CD4-positive, alpha-beta T cell (primary cell): ENCODE data around the gene COG5. TPM values are rescaled to one million over a fixed set of nuclear protein-coding genes. Genes with fewer than 3 reads are reported as not detected.

Experiments used
- ATAC-seq: fragments of 200-7000 bp; cut with Tn5 transposase; one replicate; pipeline ENCODE4 v1.10.0; 2022; ENCODE audit warnings: mild to moderate bottlenecking; ENCODE audit not compliant: poor library complexity
- CTCF ChIA-PET: fragments of 350-600 bp; sonication (Branson Sonifier 250); formaldehyde crosslinking; loops from one replicate; lab custom pipeline; 2021; ENCODE audit warnings: antibody characterized with exemption, inconsistent platforms; lab: Charles Lee
- POLR2A ChIA-PET: fragments of 350-600 bp; sonication (Branson Sonifier 250); formaldehyde crosslinking; loops from one replicate; lab custom pipeline; 2021; ENCODE audit warnings: antibody characterized with exemption, inconsistent platforms; lab: Charles Lee
- DNase-seq, 14 experiments: peaks; one replicate each; pipeline ENCODE4 v3.0.0-alpha.2; 2013 to 2020; ENCODE audit warnings: mixed read lengths in 2 of 14
- H3K27ac ChIP-seq, 2 donors: one replicate each; pipeline versions ENCODE4 v1.5.1 to v1.7.0; 2013; ENCODE audit warnings: low read length in 2 of 2, low read depth in 1 of 2, mild to moderate bottlenecking in 1 of 2
- H3K27me3 ChIP-seq, 2 experiments: 1 replicate in 1 of 2; 2 replicates in 1 of 2; pipeline versions ENCODE4 v1.6.1 to v1.7.0; 2013; ENCODE audit warnings: low read length in 2 of 2, control low read depth in 1 of 2, mild to moderate bottlenecking in 1 of 2, moderate library complexity in 1 of 2; ENCODE audit not compliant: insufficient read depth in 2 of 2, control insufficient read depth in 1 of 2
- H3K36me3 ChIP-seq: one replicate; pipeline ENCODE4 v1.6.1; 2013; ENCODE audit warnings: low read length, control low read depth; ENCODE audit not compliant: insufficient read depth
- H3K4me1 ChIP-seq: one replicate; pipeline ENCODE4 v1.6.1; 2013; ENCODE audit warnings: low read length, control low read depth; ENCODE audit not compliant: insufficient read depth
- H3K4me3 ChIP-seq: one replicate; pipeline ENCODE4 v1.5.1; 2013; ENCODE audit warnings: mild to moderate bottlenecking, low read length, moderate library complexity
- H3K9me3 ChIP-seq, 2 experiments: 1 replicate in 1 of 2; 2 replicates in 1 of 2; pipeline versions ENCODE4 v1.6.1 to v1.7.0; 2013; ENCODE audit warnings: low read length in 2 of 2, mild to moderate bottlenecking in 2 of 2, control low read depth in 1 of 2, moderate library complexity in 1 of 2; ENCODE audit not compliant: control insufficient read depth in 1 of 2, insufficient read depth in 1 of 2
- H3K27ac Mint-ChIP-seq: one replicate; pipeline ENCODE4 v1.8.0; 2020; ENCODE audit warnings: mixed read lengths
- H3K27me3 Mint-ChIP-seq: one replicate; pipeline ENCODE4 v1.8.0; 2021; ENCODE audit warnings: mixed read lengths
- H3K36me3 Mint-ChIP-seq: one replicate; pipeline ENCODE4 v1.8.0; 2021; ENCODE audit warnings: low read depth, mixed read lengths
- H3K4me1 Mint-ChIP-seq: one replicate; pipeline ENCODE4 v1.8.0; 2021; ENCODE audit warnings: low read depth, mixed read lengths
- H3K4me3 Mint-ChIP-seq: one replicate; pipeline ENCODE4 v1.8.0; 2020; ENCODE audit warnings: mild to moderate bottlenecking, mixed read lengths
- H3K9me3 Mint-ChIP-seq: one replicate; pipeline ENCODE4 v1.8.0; 2020; ENCODE audit warnings: mixed read lengths
- CTCF ChIP-seq: fragments of 200-600 bp; IDR thresholded peaks from one replicate; pipeline ENCODE4 v1.8.0; 2022; ENCODE audit warnings: antibody characterized with exemption, mild to moderate bottlenecking
- intact Hi-C, 2 experiments: fragments of 100-400 bp; cut with DNase I in 1 of 2; cut with micrococcal nuclease in 1 of 2; formaldehyde crosslinking; loops; one replicate each; pipeline versions ENCODE4 v1.15.1 to v1.9.0; 2023 to 2025; cut with DNase I, micrococcal nuclease
- total RNA-seq, 174 experiments: library from RNA in 2 of 174; stranded (reverse) in 2 of 174; gene quantifications; one replicate each; pipeline ENCODE4 v1.2.3 and lab custom pipeline; 2021 to 2026

COG5 gene
- total RNA-seq, 2 experiments from 2014 or later: 43.4 to 44.5 TPM

GRCh38 chr7:107588529-107589130, 24.9 kb upstream of the COG5 start:
- H3K9me3 Mint-ChIP-seq: no peaks in the 10 kb centered on the region
- no peak overlapping the region for H3K4me3 Mint-ChIP-seq
- Histone ChIP-seq H3K36me3 (no peaks in the 10 kb centered on the region), H3K9me3 (no peaks in the 10 kb centered on the region), H3K27ac (no peak overlapping the region), H3K4me3 (no peak overlapping the region), H3K27me3 (no peaks in the 10 kb centered on the region), H3K4me1 (no peaks in the 10 kb centered on the region)
- intact Hi-C loops: loop anchor here in 1 of 2 experiments (10.0 kb wide), 1 partner anchor 306 kb away; the partner anchor contains the start of gene DLD
- no peaks in the 10 kb centered on the region for H3K27me3 Mint-ChIP-seq
- DNase-seq (no peak), ATAC-seq (no peak)
- TF ChIP-seq CTCF: no peak
- ChIA-PET CTCF (no interaction called here), POLR2A (interaction anchor here (1.3 kb wide), 1 partner anchor 25 kb away, joined by 3 read pairs; the partner anchor contains the start of genes COG5 and DUS4L)
- no peaks in the 10 kb centered on the region for H3K4me1 Mint-ChIP-seq
- peaks cover 24% of the 10 kb centered on the region for H3K36me3 Mint-ChIP-seq
- H3K27ac Mint-ChIP-seq: no peak overlapping the region

- Mint-ChIP-seq H3K9me3 (no peaks in the 10 kb centered on the region), H3K36me3 (peaks cover 24% of the 10 kb centered on the region), H3K4me3 (no peak overlapping the region), H3K4me1 (peaks cover 22% of the 10 kb centered on the region), H3K27me3 (no peaks in the 10 kb centered on the region), H3K27ac (no peak overlapping the region)
- no peak overlapping the region for H3K4me3 ChIP-seq
- no peaks in the 10 kb centered on the region for H3K36me3 ChIP-seq
- POLR2A ChIA-PET: no interaction called here
- intact Hi-C loops: loop anchor here in 1 of 2 experiments (10.0 kb wide), 1 partner anchor 310 kb away; the partner anchor contains the start of gene DLD
- H3K4me1 ChIP-seq: peaks cover 5% of the 10 kb centered on the region
- no peak for ATAC-seq
- CTCF ChIA-PET: interaction anchor here (2.2 kb wide), 1 partner anchor 21 kb away, joined by 5 read pairs; the partner anchor contains the start of genes COG5 and DUS4L
- no peaks in the 10 kb centered on the region for H3K9me3 ChIP-seq
- no peaks in the 10 kb centered on the region for H3K27me3 ChIP-seq
- TF ChIP-seq CTCF: no peak
- DNase-seq: no peak
- no peak overlapping the region for H3K27ac ChIP-seq
Measured at GRCh38 chr7:107584716-107585115, 21.0 kb upstream of the COG5 start.

GRCh38 chr7:107582875-107583274, 19.2 kb upstream of the COG5 start:
- no peak for ATAC-seq
- POLR2A ChIA-PET: interaction anchor here (0.7 kb wide), 1 partner anchor 69 kb away, joined by 3 read pairs; no protein-coding TSS in a partner anchor
- peaks cover 20% of the 10 kb centered on the region for H3K36me3 Mint-ChIP-seq

More at GRCh38 chr7:107582875-107583274, 19.2 kb upstream of the COG5 start:
- H3K9me3 ChIP-seq: no peaks in the 10 kb centered on the region
- H3K9me3 Mint-ChIP-seq: no peaks in the 10 kb centered on the region
- DNase-seq: no peak
- CTCF ChIA-PET: interaction anchor here (2.2 kb wide), 1 partner anchor 19 kb away, joined by 5 read pairs; the partner anchor contains the start of genes COG5 and DUS4L
- H3K27me3 ChIP-seq: no peaks in the 10 kb centered on the region
- peaks cover 7% of the 10 kb centered on the region for H3K4me1 ChIP-seq
- H3K4me3 ChIP-seq: no peak overlapping the region
- peak overlapping the region; percentile 65 for H3K4me3 Mint-ChIP-seq
- H3K36me3 ChIP-seq: no peaks in the 10 kb centered on the region
- peaks cover 26% of the 10 kb centered on the region for H3K4me1 Mint-ChIP-seq
- no peak overlapping the region for H3K27ac ChIP-seq
- no peak overlapping the region for H3K27ac Mint-ChIP-seq
- no peaks in the 10 kb centered on the region for H3K27me3 Mint-ChIP-seq
- intact Hi-C loops: loop anchor here in 1 of 2 experiments (10.0 kb wide), 1 partner anchor 312 kb away; the partner anchor contains the start of gene DLD
- no peak for TF ChIP-seq CTCF
